Stimulated activated CD8-positive, alpha-beta memory T cell treated with anti-CD3 and anti-CD28 coated beads, Interleukin-7, amount 100 ng/mL, for 24 hours (primary cell): Measurements from ENCODE around the gene KCTD5.

Source experiments
- DNase-seq: peaks from one replicate; pipeline ENCODE4 v3.0.0-alpha.2; 2020; ENCODE audit warnings: low read depth

Gene KCTD5

GRCh38 chr16:2752035-2752849 lies 69.9 kb downstream of the KCTD5 start, which contains the start of gene SRRM2:
Gene SRRM2, plus strand, starts transcription at chr16:2752638. Its CDS starts 3,727 bp downstream, at chr16:2756365.
- peak; percentile 82 for DNase-seq

GRCh38 chr16:2752850-2753732 lies 70.8 kb downstream of the KCTD5 start:
- DNase-seq = no peak

GRCh38 chr16:2753733-2754020 lies 71.4 kb downstream of the KCTD5 start:
- DNase-seq = no peak

GRCh38 chr16:2755158-2755557 lies 72.8 kb downstream of the KCTD5 start:
- no peak for DNase-seq

GRCh38 chr16:2756288-2757015 lies 74.1 kb downstream of the KCTD5 start:
- DNase-seq = no peak

- no peak for DNase-seq
These were observed 75.0 kb downstream of the KCTD5 start for GRCh38 chr16:2757344-2757743.
